HG02885 (cell line): ENCODE results near the gene WFDC8.

ENCODE experiments used
- ATAC-seq: cut with Tn5 transposase; IDR thresholded peaks from one replicate; pipeline ENCODE4 v1.9.1; 2021; ENCODE audit warnings: mild to moderate bottlenecking; ENCODE audit not compliant: unreplicated experiment, poor library complexity

Gene WFDC8

GRCh38 chr20:45550765-45551164 is 28.3 kb downstream of the WFDC8 start:
- no peak for ATAC-seq

GRCh38 chr20:45548410-45548809 is 30.7 kb downstream of the WFDC8 start:
- ATAC-seq: no peak

GRCh38 chr20:45547206-45547770 is 31.8 kb downstream of the WFDC8 start, which contains the start of gene EPPIN:
Gene EPPIN, minus strand, starts transcription at chr20:45547401. Its CDS starts 44 bp downstream, at chr20:45547357.
- no peak for ATAC-seq

- no peak for ATAC-seq
These were observed 33.2 kb downstream of the WFDC8 start for GRCh38 chr20:45545754-45546453.

- ATAC-seq: no peak
These were observed 33.7 kb downstream of the WFDC8 start for GRCh38 chr20:45545351-45545750.

- no peak for ATAC-seq
These were observed 39.7 kb downstream of the WFDC8 start, which contains the start of gene WFDC6 for GRCh38 chr20:45539382-45539781. Gene WFDC6, minus strand, starts transcription at chr20:45539482. Its CDS starts 75 bp downstream, at chr20:45539407.

GRCh38 chr20:45538209-45538799 is 40.8 kb downstream of the WFDC8 start:
- ATAC-seq: no peak

- ATAC-seq: no peak
These were observed 51.8 kb downstream of the WFDC8 start for GRCh38 chr20:45527294-45527693.

- no peak for ATAC-seq
These were observed 55.3 kb downstream of the WFDC8 start for GRCh38 chr20:45523821-45524220.

- ATAC-seq: no peak
These were observed 60.8 kb downstream of the WFDC8 start for GRCh38 chr20:45518282-45518681.

- no peak for ATAC-seq
These were observed 63.8 kb downstream of the WFDC8 start, which contains the start of gene SPINT3 for GRCh38 chr20:45515147-45515913. Gene SPINT3, minus strand, starts transcription at chr20:45515622. Its CDS starts 14 bp downstream, at chr20:45515608.

GRCh38 chr20:45510242-45510862 is 68.7 kb downstream of the WFDC8 start:
- ATAC-seq: no peak

GRCh38 chr20:45509091-45509490 is 70.0 kb downstream of the WFDC8 start:
- no peak for ATAC-seq

- ATAC-seq: no peak
These were observed 70.8 kb downstream of the WFDC8 start for GRCh38 chr20:45508068-45508886.

- no peak for ATAC-seq
These were observed 71.9 kb downstream of the WFDC8 start for GRCh38 chr20:45507011-45507820.

- ATAC-seq: no peak
These were observed 72.7 kb downstream of the WFDC8 start for GRCh38 chr20:45506398-45506797.

GRCh38 chr20:45503403-45503802 is 75.7 kb downstream of the WFDC8 start:
- no peak for ATAC-seq

- no peak for ATAC-seq
These were observed 76.5 kb downstream of the WFDC8 start for GRCh38 chr20:45502561-45502960.
